Spinal cord (tissue), 10 donors: ENCODE measurements around the gene TEAD1. TPM values are rescaled to one million over a fixed set of nuclear protein-coding genes. Genes with fewer than 3 reads are reported as not detected.

Source experiments
- DNase-seq, 6 donors: peaks; one replicate each; pipeline versions ENCODE4 v3.0.0 to v3.0.0-alpha.2; 2013 to 2015; ENCODE audit warnings: low spot score in 6 of 6, low read depth in 4 of 6
- H3K27ac ChIP-seq: one replicate; pipeline ENCODE4 v1.5.1; 2013; ENCODE audit warnings: low read depth, low read length, control low read depth
- H3K27me3 ChIP-seq: one replicate; pipeline ENCODE4 v1.6.1; 2013; ENCODE audit warnings: low read length; ENCODE audit not compliant: control insufficient read depth, insufficient read depth
- H3K36me3 ChIP-seq: one replicate; pipeline ENCODE4 v1.6.1; 2013; ENCODE audit warnings: low read length; ENCODE audit not compliant: control insufficient read depth, insufficient read depth
- H3K4me1 ChIP-seq: one replicate; pipeline ENCODE4 v1.6.1; 2013; ENCODE audit warnings: low read length; ENCODE audit not compliant: control insufficient read depth, insufficient read depth
- H3K4me3 ChIP-seq: one replicate; pipeline ENCODE4 v1.5.1; 2013; ENCODE audit warnings: low read depth, low read length, control low read depth
- H3K9me3 ChIP-seq: one replicate; pipeline ENCODE4 v1.6.1; 2013; ENCODE audit warnings: low read length; ENCODE audit not compliant: control insufficient read depth, insufficient read depth
- WGBS: methylation state at CpG from one replicate; pipeline ENCODE4 v1.1.5; 2013; ENCODE audit warnings: missing lambda C conversion rate; ENCODE audit not compliant: insufficient coverage; 5-methylcytosine and 5-hydroxymethylcytosine counted together
- polyA plus RNA-seq, 2 donors: library from polyadenylated mRNA; unstranded; fragments of 120-200 nt; gene quantifications; one replicate each; pipeline ENCODE4 v1.2.1, GENCODE V29; 2013; ENCODE audit not compliant: insufficient read length in 2 of 2
- total RNA-seq, 2 donors: library from RNA; depleted of rRNA in 1 of 2; stranded (reverse); fragments of 120-200 nt in 1 of 2; fragments of >200 nt in 1 of 2; gene quantifications; one replicate each; pipeline versions ENCODE4 v1.2.3 to v1.2.4, GENCODE V29; 2013 to 2014
- donor health status: healthy.

The TEAD1 gene
- total and polyA plus RNA-seq, 4 donors = 39.2 to 70.9 (median 58.7) TPM

DNA sequence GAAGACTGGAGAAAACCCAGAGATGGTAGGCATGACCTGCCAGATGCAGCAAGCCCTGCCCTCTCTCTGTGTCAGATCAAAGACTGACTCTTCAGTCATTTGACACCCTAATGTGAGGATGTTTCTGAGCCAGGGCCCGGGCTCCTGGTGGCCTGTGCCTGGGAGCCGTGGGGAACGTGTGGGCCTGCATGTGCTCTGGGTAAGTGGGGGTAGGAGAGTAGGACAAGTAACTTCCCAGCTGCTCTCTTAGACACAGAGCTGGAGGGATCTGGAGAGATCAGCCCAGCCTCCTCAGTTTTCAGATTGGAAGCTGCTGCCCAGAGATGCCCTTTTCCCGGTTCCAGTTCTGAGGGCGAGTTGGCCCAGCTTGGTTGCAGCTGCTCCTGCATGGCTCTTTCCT is 110.8 kb downstream of the TEAD1 start:
- no peak overlapping the region for H3K27ac ChIP-seq
- DNase-seq = no peak
- no peaks in the 10 kb centered on the region for H3K9me3 ChIP-seq
- H3K36me3 ChIP-seq = peaks cover 3% of the 10 kb centered on the region
- no peak overlapping the region for H3K4me3 ChIP-seq
- H3K27me3 ChIP-seq = no peaks in the 10 kb centered on the region
- peaks cover 13% of the 10 kb centered on the region for H3K4me1 ChIP-seq
- WGBS = 73% methylated on average over 5 of the region's 5 CpGs

DNA sequence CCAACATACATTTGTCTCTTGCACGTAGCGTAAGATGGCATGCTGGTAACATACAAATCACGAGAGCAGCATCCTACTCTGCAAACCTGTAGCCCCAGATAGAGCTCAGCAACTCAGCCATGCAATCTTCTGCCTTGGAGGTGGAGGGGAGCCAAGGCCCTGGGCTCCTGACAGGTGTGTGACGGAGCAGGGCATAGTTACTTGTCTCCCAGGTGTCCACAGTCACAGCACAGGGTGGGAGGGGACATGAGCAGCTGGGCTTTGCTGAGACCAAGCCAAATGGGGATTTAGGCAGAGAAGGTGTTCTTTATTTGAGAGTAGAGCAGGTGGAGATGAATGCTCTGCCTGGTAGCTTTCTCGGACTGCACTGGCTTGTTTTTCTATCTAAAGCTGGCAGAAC is 111.7 kb downstream of the TEAD1 start:
- Histone ChIP-seq H3K27ac (no peak overlapping the region), H3K4me3 (no peak overlapping the region), H3K9me3 (no peaks in the 10 kb centered on the region), H3K27me3 (no peaks in the 10 kb centered on the region), H3K36me3 (peaks cover 3% of the 10 kb centered on the region), H3K4me1 (peaks cover 13% of the 10 kb centered on the region)
- WGBS = 92% methylated on average over 2 of the region's 5 CpGs
- no peak for DNase-seq

DNA sequence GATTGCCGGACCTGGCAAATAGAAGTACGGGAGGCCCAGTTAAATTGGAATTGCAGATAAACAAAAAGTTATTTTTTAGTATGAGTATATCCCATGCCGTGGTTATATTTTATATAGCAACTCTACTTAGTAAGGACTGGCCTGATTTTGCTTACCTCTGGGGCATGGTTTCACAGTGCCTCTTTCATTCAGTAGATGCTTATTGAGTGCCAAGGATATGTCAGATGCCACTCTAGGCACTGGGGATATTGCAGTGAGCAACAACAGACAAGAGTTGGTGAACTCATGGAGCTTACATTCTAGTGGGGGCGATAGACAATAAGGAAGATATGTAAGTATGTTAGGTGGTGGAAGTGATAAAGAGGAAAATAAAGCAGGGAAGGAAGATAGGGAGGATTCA is 112.2 kb downstream of the TEAD1 start:
- WGBS = 100% methylated on average over 1 of the region's 4 CpGs

DNA sequence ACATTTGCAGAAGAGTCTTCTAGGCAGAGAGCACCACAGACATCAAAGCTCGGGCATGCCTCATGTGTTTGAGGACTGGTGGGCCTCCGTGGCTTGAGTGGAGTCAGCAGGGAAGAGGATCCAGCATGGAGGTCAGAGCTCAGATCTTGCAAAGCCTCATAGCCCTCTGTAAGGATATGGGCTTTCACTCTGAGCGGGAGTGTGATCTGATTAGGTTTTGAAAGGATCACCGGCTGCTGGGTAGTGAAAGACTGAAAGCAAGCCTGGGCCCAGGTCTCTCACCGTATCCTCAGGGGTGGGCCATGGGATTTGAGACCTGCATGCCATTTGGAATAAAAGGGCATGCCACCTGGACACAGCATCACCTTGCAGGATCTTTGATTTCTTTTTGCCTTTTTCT is 112.7 kb downstream of the TEAD1 start:
- no peak overlapping the region for H3K4me3 ChIP-seq
- H3K4me1 ChIP-seq = peaks cover 13% of the 10 kb centered on the region
- H3K9me3 ChIP-seq = no peaks in the 10 kb centered on the region
- no peaks in the 10 kb centered on the region for H3K27me3 ChIP-seq
- DNase-seq = no peak
- peaks cover 3% of the 10 kb centered on the region for H3K36me3 ChIP-seq
- WGBS = 92% methylated on average over 5 of the region's 5 CpGs
- H3K27ac ChIP-seq = no peak overlapping the region

More for the DNA sequence above, 112.2 kb downstream of the TEAD1 start:
- Histone ChIP-seq H3K36me3 (peaks cover 3% of the 10 kb centered on the region), H3K9me3 (no peaks in the 10 kb centered on the region), H3K4me3 (no peak overlapping the region), H3K4me1 (peaks cover 13% of the 10 kb centered on the region), H3K27ac (no peak overlapping the region), H3K27me3 (no peaks in the 10 kb centered on the region)
- DNase-seq = no peak

DNA sequence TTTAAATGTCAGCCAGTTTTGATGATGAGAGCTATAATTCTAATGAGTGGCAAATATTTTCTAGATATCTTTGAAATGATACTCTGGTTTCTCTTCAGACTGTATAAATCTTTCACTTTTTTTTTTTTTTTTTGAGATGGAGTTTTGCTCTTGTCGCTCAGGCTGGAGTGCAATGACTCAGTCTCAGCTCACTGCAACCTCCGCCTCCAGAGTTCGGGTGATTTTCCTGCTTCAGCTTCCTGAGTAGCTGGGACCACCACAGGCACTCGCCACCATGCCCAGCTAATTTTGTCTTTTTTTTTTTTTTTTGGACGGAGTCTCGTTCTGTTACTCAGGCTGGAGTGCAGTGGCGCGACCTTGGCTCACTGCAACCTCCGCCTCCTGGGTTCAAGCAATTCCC is 113.6 kb downstream of the TEAD1 start:
- Histone ChIP-seq H3K4me3 (no peak overlapping the region), H3K36me3 (peaks cover 3% of the 10 kb centered on the region), H3K9me3 (no peaks in the 10 kb centered on the region), H3K27me3 (no peaks in the 10 kb centered on the region), H3K4me1 (peaks cover 13% of the 10 kb centered on the region), H3K27ac (no peak overlapping the region)
- DNase-seq = no peak
- WGBS = 80% methylated on average over 2 of the region's 9 CpGs

DNA sequence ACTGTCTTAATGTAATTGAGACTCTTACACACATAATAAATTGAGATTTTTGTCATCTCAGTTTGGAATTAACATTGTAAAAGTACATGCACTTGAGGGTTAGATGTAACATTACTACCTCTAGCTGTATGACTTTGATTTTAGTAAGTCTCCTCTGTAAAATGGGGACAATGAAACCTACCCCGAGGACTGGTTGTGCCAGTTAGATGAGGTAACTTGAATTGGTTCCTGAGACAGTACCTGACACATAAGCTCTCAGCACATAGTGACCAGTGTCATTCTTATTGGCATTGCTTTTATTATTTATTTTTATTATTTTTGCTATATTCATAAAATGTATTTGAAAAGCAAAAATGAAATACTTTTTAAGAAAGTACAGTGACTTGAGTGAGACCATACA is 114.8 kb downstream of the TEAD1 start:
- H3K27me3 ChIP-seq = no peaks in the 10 kb centered on the region
- no CpG with 5 or more reads among the region's 1 CpG for WGBS
- H3K36me3 ChIP-seq = peaks cover 3% of the 10 kb centered on the region
- DNase-seq = no peak
- no peaks in the 10 kb centered on the region for H3K9me3 ChIP-seq
- H3K4me1 ChIP-seq = peaks cover 13% of the 10 kb centered on the region
- no peak overlapping the region for H3K27ac ChIP-seq
- H3K4me3 ChIP-seq = no peak overlapping the region

- Histone ChIP-seq H3K4me1 (peaks cover 17% of the 10 kb centered on the region), H3K4me3 (no peak overlapping the region), H3K27ac (no peak overlapping the region), H3K27me3 (no peaks in the 10 kb centered on the region), H3K9me3 (no peaks in the 10 kb centered on the region), H3K36me3 (peaks cover 6% of the 10 kb centered on the region)
- peak in 1 of 6 donors; percentile 70 for DNase-seq
- WGBS = 64% methylated on average over 9 of the region's 9 CpGs
Observed at GRCh38 chr11:12789596-12790215, 115.5 kb downstream of the TEAD1 start.

GRCh38 chr11:12790861-12791616 is 116.8 kb downstream of the TEAD1 start:
- no peak for DNase-seq
- Histone ChIP-seq H3K27ac (no peak overlapping the region), H3K9me3 (no peaks in the 10 kb centered on the region), H3K4me1 (peaks cover 19% of the 10 kb centered on the region), H3K27me3 (no peaks in the 10 kb centered on the region), H3K36me3 (peaks cover 3% of the 10 kb centered on the region), H3K4me3 (no peak overlapping the region)
- 67% methylated on average over 1 of the region's 5 CpGs for WGBS

DNA sequence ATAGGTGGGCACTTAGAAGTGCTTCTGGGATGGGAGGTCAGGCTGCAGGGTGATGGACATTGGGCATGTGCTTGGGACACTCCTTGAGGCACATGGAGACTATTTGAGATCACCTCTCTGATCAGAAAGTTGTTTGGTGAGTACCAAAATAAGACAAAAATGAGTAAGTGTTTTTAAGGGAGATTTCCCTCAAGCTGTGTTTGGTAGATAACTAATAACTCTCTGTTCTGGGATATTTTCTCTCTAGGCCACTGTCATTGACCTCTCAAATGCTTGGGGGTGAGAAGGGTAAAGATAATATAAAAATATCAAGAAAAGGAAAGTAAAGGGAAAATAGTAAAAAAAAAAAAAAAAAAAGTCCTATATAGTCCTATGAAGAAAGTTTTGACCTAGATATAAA is 117.8 kb downstream of the TEAD1 start:
- Histone ChIP-seq H3K9me3 (no peaks in the 10 kb centered on the region), H3K27me3 (no peaks in the 10 kb centered on the region), H3K27ac (no peak overlapping the region), H3K4me1 (peaks cover 16% of the 10 kb centered on the region), H3K4me3 (no peak overlapping the region), H3K36me3 (peaks cover 3% of the 10 kb centered on the region)
- DNase-seq = no peak

DNA sequence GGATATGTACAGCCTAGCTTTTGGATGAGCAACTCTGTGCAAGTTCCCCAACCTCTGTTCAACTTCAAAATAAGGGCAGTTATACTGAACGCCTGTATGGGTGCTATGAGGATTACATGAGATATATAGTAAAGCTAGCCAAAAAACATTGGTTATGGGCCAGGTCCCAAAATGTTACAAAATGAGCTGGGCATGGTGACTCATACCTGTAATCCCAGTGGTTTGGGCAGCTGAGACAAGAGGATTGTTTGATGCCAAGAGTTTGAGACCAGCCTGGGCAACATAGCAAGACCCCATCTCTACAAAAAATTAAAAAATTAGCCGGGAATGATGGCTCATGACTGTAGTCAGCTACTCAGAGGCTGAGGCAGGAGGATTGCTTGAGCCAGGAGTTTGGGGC is 118.4 kb downstream of the TEAD1 start:
- DNase-seq = no peak
- H3K27me3 ChIP-seq = no peaks in the 10 kb centered on the region
- H3K36me3 ChIP-seq = peaks cover 3% of the 10 kb centered on the region
- no CpG with 5 or more reads among the region's 2 CpGs for WGBS
- no peak overlapping the region for H3K4me3 ChIP-seq
- H3K4me1 ChIP-seq = peaks cover 15% of the 10 kb centered on the region
- H3K9me3 ChIP-seq = no peaks in the 10 kb centered on the region
- H3K27ac ChIP-seq = no peak overlapping the region
